IMR-90 (cell line): ENCODE results near the gene HES4. TPM values are rescaled to one million over a fixed set of nuclear protein-coding genes. Genes with fewer than 3 reads are reported as not detected.

Source experiments
- ATAC-seq: fragments of 200-7000 bp; cut with Tn5 transposase; 2 replicates; pipeline ENCODE4 v1.9.1; 2020; ENCODE audit warnings: low read depth, mild to moderate bottlenecking, moderate library complexity
- BruUV-seq: library from RNA; stranded (reverse); fragments of 400-500 nt; replicated peaks from 2 replicates; lab custom pipeline; 2021; lab: Mats Ljungman, UMichigan
- CTCF ChIA-PET: fragments of 300-600 bp; formaldehyde crosslinking; extraction: SDS; loops from one replicate; lab custom pipeline; 2021; ENCODE audit warnings: antibody characterized with exemption; lab: Yijun Ruan, JAX
- POLR2A ChIA-PET: fragments of 300-600 bp; sonication (Branson Sonifier 250); formaldehyde crosslinking; loops from one replicate; lab custom pipeline; 2022; ENCODE audit warnings: antibody characterized with exemption; ENCODE audit not compliant: unreplicated experiment; lab: Charles Lee
- DNase-seq: peaks from one replicate; pipeline ENCODE4 v3.0.0; 2013
- H2AFZ ChIP-seq: replicated peaks from 2 replicates; pipeline ENCODE3; 2013; ENCODE audit warnings: low read length, mild to moderate bottlenecking; ENCODE audit not compliant: poor library complexity
- H2AK5ac ChIP-seq: 2 replicates; pipeline ENCODE4 v1.6.1; 2013; ENCODE audit warnings: low read depth, low read length, inconsistent platforms
- H2AK9ac ChIP-seq: replicated peaks from 2 replicates; pipeline ENCODE3; 2013; ENCODE audit warnings: mild to moderate bottlenecking, low read depth, low read length, moderate library complexity; ENCODE audit not compliant: poor library complexity
- H2BK120ac ChIP-seq: 2 replicates; pipeline ENCODE4 v1.6.1; 2013; ENCODE audit warnings: low read depth, low read length, inconsistent platforms
- H2BK15ac ChIP-seq: 3 replicates; pipeline ENCODE4 v1.6.1; 2013; ENCODE audit warnings: low read depth, low read length, inconsistent platforms
- H2BK20ac ChIP-seq: 2 replicates; pipeline ENCODE4 v1.6.1; 2013; ENCODE audit warnings: low read depth, mild to moderate bottlenecking, inconsistent platforms, low read length, moderate library complexity
- H2BK5ac ChIP-seq: 2 replicates; pipeline ENCODE4 v1.6.1; 2013; ENCODE audit warnings: mild to moderate bottlenecking, low read depth, low read length, inconsistent platforms; ENCODE audit not compliant: poor library complexity, severe bottlenecking
- H3K14ac ChIP-seq: replicated peaks from 2 replicates; pipeline ENCODE4 v1.6.1; 2013; ENCODE audit warnings: low read depth, low read length, inconsistent platforms
- H3K18ac ChIP-seq: 2 replicates; pipeline ENCODE4 v1.6.1; 2013; ENCODE audit warnings: low read depth, low read length, control low read depth
- H3K23ac ChIP-seq: 2 replicates; pipeline ENCODE4 v1.6.1; 2013; ENCODE audit warnings: low read depth, low read length, inconsistent platforms
- H3K27ac ChIP-seq: 2 replicates; pipeline ENCODE4 v1.5.1; 2013; ENCODE audit warnings: mild to moderate bottlenecking, control low read depth, low read length; ENCODE audit not compliant: insufficient read depth
- H3K27me3 ChIP-seq: 2 replicates; pipeline ENCODE4 v1.6.1; 2013; ENCODE audit warnings: low read length; ENCODE audit not compliant: control insufficient read depth, insufficient read depth
- H3K36me3 ChIP-seq: 2 replicates; pipeline ENCODE4 v1.6.1; 2013; ENCODE audit warnings: low read length, mixed read lengths; ENCODE audit not compliant: control insufficient read depth, insufficient read depth
- H3K4ac ChIP-seq: 2 replicates; pipeline ENCODE4 v1.6.1; 2013; ENCODE audit warnings: low read depth, low read length, inconsistent platforms
- H3K4me1 ChIP-seq: 2 replicates; pipeline ENCODE4 v1.6.1; 2013; ENCODE audit warnings: low read length, mixed read lengths; ENCODE audit not compliant: control insufficient read depth, insufficient read depth
- H3K4me2 ChIP-seq: 2 replicates; pipeline ENCODE4 v1.6.1; 2013; ENCODE audit warnings: low read depth, mild to moderate bottlenecking, control low read depth, low read length, moderate library complexity
- H3K4me3 ChIP-seq: 2 replicates; pipeline ENCODE4 v1.5.1; 2013; ENCODE audit warnings: low read depth, mild to moderate bottlenecking, control low read depth, low read length, moderate library complexity; ENCODE audit not compliant: insufficient read depth
- H3K56ac ChIP-seq: 2 replicates; pipeline ENCODE4 v1.6.1; 2013; ENCODE audit warnings: low read length, inconsistent platforms; ENCODE audit not compliant: insufficient read depth; ENCODE audit errors: extremely low read depth
- H3K79me1 ChIP-seq, 2 experiments: 2 replicates each; pipeline ENCODE4 v1.6.1; 2013; ENCODE audit warnings: low read length in 2 of 2, inconsistent platforms in 1 of 2, low read depth in 1 of 2
- H3K9ac ChIP-seq: 2 replicates; pipeline ENCODE4 v1.6.1; 2013; ENCODE audit warnings: low read depth, low read length, control low read depth
- H3K9me1 ChIP-seq: 2 replicates; pipeline ENCODE4 v1.6.1; 2013; ENCODE audit warnings: low read length, inconsistent platforms; ENCODE audit not compliant: insufficient read depth
- H3K9me3 ChIP-seq: 2 replicates; pipeline ENCODE4 v1.6.1; 2013; ENCODE audit warnings: low read length; ENCODE audit not compliant: control insufficient read depth, insufficient read depth
- H4K20me1 ChIP-seq: 2 replicates; pipeline ENCODE4 v1.6.1; 2013; ENCODE audit warnings: low read length, inconsistent platforms; ENCODE audit not compliant: insufficient read depth
- H4K5ac ChIP-seq: 2 replicates; pipeline ENCODE4 v1.6.1; 2013; ENCODE audit warnings: mild to moderate bottlenecking, low read depth, low read length, control low read depth
- H4K8ac ChIP-seq, 2 experiments: 2 replicates each; pipeline ENCODE4 v1.6.1; 2013; ENCODE audit warnings: low read depth in 2 of 2, low read length in 2 of 2, control low read depth in 1 of 2, inconsistent platforms in 1 of 2
- H4K91ac ChIP-seq: 2 replicates; pipeline ENCODE4 v1.6.1; 2013; ENCODE audit warnings: low read depth, low read length, inconsistent platforms; ENCODE audit not compliant: insufficient read depth
- BHLHE40 ChIP-seq: fragments of 150-350 bp; IDR thresholded peaks from 2 replicates; pipeline ENCODE4 v1.6.1; 2016; ENCODE audit warnings: mild to moderate bottlenecking, low read depth, low read length
- CEBPB ChIP-seq: IDR thresholded peaks from 2 replicates; pipeline ENCODE4 v1.6.1; 2012; ENCODE audit warnings: low read depth, low read length, improper control_type of control experiment
- CHD1 ChIP-seq: IDR thresholded peaks from 2 replicates; pipeline ENCODE4 v1.6.1; 2012; ENCODE audit warnings: low read depth, low read length, improper control_type of control experiment
- CTCF ChIP-seq: conservative IDR thresholded peaks from 2 replicates; pipeline ENCODE4 v1.5.1; 2012; ENCODE audit warnings: mild to moderate bottlenecking, low read depth, low read length, improper control_type of control experiment
- ELK1 ChIP-seq: fragments of 150-350 bp; IDR thresholded peaks from 2 replicates; pipeline ENCODE4 v1.6.1; 2016; ENCODE audit warnings: low read depth, mild to moderate bottlenecking, low read length, moderate library complexity, borderline replicate concordance
- MAFK ChIP-seq: IDR thresholded peaks from 2 replicates; pipeline ENCODE4 v1.6.1; 2012; ENCODE audit warnings: low read depth, low read length, improper control_type of control experiment
- MAZ ChIP-seq: IDR thresholded peaks from 2 replicates; pipeline ENCODE4 v1.6.1; 2012; ENCODE audit warnings: low read depth, mild to moderate bottlenecking, low read length, improper control_type of control experiment, moderate library complexity, borderline replicate concordance
- MXI1 ChIP-seq: IDR thresholded peaks from 2 replicates; pipeline ENCODE4 v1.6.1; 2012; ENCODE audit warnings: low read depth, mild to moderate bottlenecking, low read length, moderate library complexity, borderline replicate concordance
- NFE2L2 ChIP-seq: fragments of 150-350 bp; IDR thresholded peaks from 2 replicates; pipeline ENCODE4 v1.6.1; 2016; ENCODE audit warnings: low read depth, mild to moderate bottlenecking, low read length
- POLR2A ChIP-seq: IDR thresholded peaks from 2 replicates; pipeline ENCODE4 v1.6.1; 2012; ENCODE audit warnings: mild to moderate bottlenecking, low read depth, low read length
- RAD21 ChIP-seq: IDR thresholded peaks from 2 replicates; pipeline ENCODE4 v1.6.1; 2012; ENCODE audit warnings: low read length, improper control_type of control experiment
- RCOR1 ChIP-seq: IDR thresholded peaks from 2 replicates; pipeline ENCODE4 v1.6.1; 2012; ENCODE audit warnings: mild to moderate bottlenecking, low read length, improper control_type of control experiment; ENCODE audit not compliant: insufficient replicate concordance
- RFX5 ChIP-seq: IDR thresholded peaks from 2 replicates; pipeline ENCODE4 v1.8.0; 2012; ENCODE audit warnings: low read depth, mild to moderate bottlenecking, low read length, moderate library complexity
- SMC3 ChIP-seq: fragments of 150-350 bp; IDR thresholded peaks from 2 replicates; pipeline ENCODE4 v1.6.1; 2016; ENCODE audit warnings: low read depth, mild to moderate bottlenecking, antibody characterized with exemption, low read length, moderate library complexity
- USF2 ChIP-seq: fragments of 150-350 bp; IDR thresholded peaks from 2 replicates; pipeline ENCODE4 v1.6.1; 2017; ENCODE audit warnings: mild to moderate bottlenecking, antibody characterized with exemption, low read length, low read depth
- WGBS, 2 experiments: methylation state at CpG; one replicate each; pipeline versions ENCODE4 v1.1.5 to v1.1.7; 2013; ENCODE audit warnings: missing lambda C conversion rate in 2 of 2; ENCODE audit not compliant: insufficient read length in 1 of 2; ENCODE audit errors: extremely low coverage in 2 of 2; 5-methylcytosine and 5-hydroxymethylcytosine counted together
- dilution Hi-C: fragments of 300-500 bp; cut with HindIII; formaldehyde crosslinking; loops from one replicate; pipeline ENCODE4 v1.14.3; 2018; ENCODE audit warnings: low sequenced_read_pairs; ENCODE audit not compliant: unreplicated experiment
- in situ Hi-C: fragments of 300-500 bp; cut with MboI; formaldehyde crosslinking; loops from 3 replicates; pipeline ENCODE4 v1.14.3; 2019; ENCODE audit warnings: low sequenced_read_pairs, inconsistent platforms, mixed read lengths
- intact Hi-C: fragments of 100-400 bp; cut with micrococcal nuclease; formaldehyde crosslinking; loops from 2 replicates; pipeline ENCODE4 v1.10.0; 2022
- polyA plus RNA-seq, 3 experiments: library from polyadenylated mRNA; depleted of rRNA; stranded (reverse); fragments of >200 nt; gene quantifications; 2 replicates each; pipeline ENCODE4 v1.2.3, GENCODE V29; 2012; ENCODE audit warnings: low replicate concordance in 1 of 3
- total RNA-seq: library from RNA; depleted of rRNA; stranded (reverse); fragments of >200 nt; gene quantifications from 2 replicates; pipeline ENCODE4 v1.2.3, GENCODE V29; 2012

The HES4 gene
- total and polyA plus RNA-seq, 2 of the 4 experiments (the other 2 are of a cell fraction), result 1.4 to 11.7 TPM

GRCh38 chr1:955474-955873, 44.4 kb downstream of the HES4 start:
- intact Hi-C loops, result loop anchor here (5.0 kb wide), 1 partner anchor 33 kb away; the partner anchor contains the start of gene SAMD11
- no TSS peak for BruUV-seq
- Histone ChIP-seq H3K9ac (no peak overlapping the region), H2BK120ac (no peak overlapping the region), H3K9me1 (peaks cover 5% of the 10 kb centered on the region; the same call in 1 of the 2 replicates), H3K4ac (no peak overlapping the region), H3K14ac (no peak overlapping the region), H2AFZ (no peak overlapping the region), H3K9me3 (no peaks in the 10 kb centered on the region), H3K36me3 (peaks cover 57% of the 10 kb centered on the region), H4K91ac (no peak overlapping the region), H2BK20ac (no peak overlapping the region), H3K23ac (no peak overlapping the region), H2BK15ac (no peak overlapping the region), H4K8ac (no peak overlapping the region), H3K56ac (no peak overlapping the region), H3K27ac (no peak overlapping the region), H3K4me2 (no peak overlapping the region), H3K79me1 (peaks cover 7 to 49% of the 10 kb centered on the region in 2 experiments), H3K4me1 (peaks cover 4% of the 10 kb centered on the region; the same call in 1 of the 2 replicates), H3K18ac (no peak overlapping the region), H4K20me1 (peaks cover 24% of the 10 kb centered on the region), H3K4me3 (no peak overlapping the region), H2AK5ac (no peak overlapping the region), H4K5ac (no peak overlapping the region), H2AK9ac (no peak overlapping the region), H2BK5ac (no peak overlapping the region), H3K27me3 (no peaks in the 10 kb centered on the region)
- ATAC-seq (no peak), DNase-seq (no peak)
- dilution Hi-C loops, result no loop called here
- 91% methylated on average over 6 of the region's 6 CpGs; no CpG with 5 or more reads in 1 of the 2 experiments for WGBS, 2 experiments
- TF ChIP-seq ELK1 (no peak), BHLHE40 (no peak), CTCF (no peak), RAD21 (no peak), MAFK (no peak), CHD1 (no peak), RFX5 (no peak), NFE2L2 (no peak), CEBPB (no peak), POLR2A (no peak), MAZ (no peak), RCOR1 (no peak), MXI1 (no peak), USF2 (no peak), SMC3 (no peak)
- POLR2A ChIA-PET, result no interaction called here
- CTCF ChIA-PET, result interaction anchor here (0.5 kb wide), 1 partner anchor 313 kb away, joined by 3 read pairs; no protein-coding TSS in a partner anchor
- in situ Hi-C loops, result loop anchor here (5.0 kb wide), 1 partner anchor 43 kb away; no protein-coding TSS in a partner anchor
